Renal cortex interstitium (tissue), 11 donors: Measurements from ENCODE around the gene HSH2D. TPM values are rescaled to one million over a fixed set of nuclear protein-coding genes. Genes with fewer than 3 reads are reported as not detected.

Experiments used
- DNase-seq, 11 donors: peaks; one replicate each; pipeline ENCODE4 v3.0.0-alpha.2; 2013; ENCODE audit warnings: low read depth in 9 of 11, low spot score in 4 of 11; ENCODE audit errors: extremely low read depth in 1 of 11
- polyA plus RNA-seq, 3 donors: library from polyadenylated mRNA; unstranded; fragments of 120-200 nt; gene quantifications; one replicate each; pipeline ENCODE4 v1.2.1, GENCODE V29; 2013; ENCODE audit not compliant: insufficient read length in 3 of 3

HSH2D gene
- polyA plus RNA-seq, 3 donors, result 0.30 to 1.3 (median 0.51) TPM

DNA sequence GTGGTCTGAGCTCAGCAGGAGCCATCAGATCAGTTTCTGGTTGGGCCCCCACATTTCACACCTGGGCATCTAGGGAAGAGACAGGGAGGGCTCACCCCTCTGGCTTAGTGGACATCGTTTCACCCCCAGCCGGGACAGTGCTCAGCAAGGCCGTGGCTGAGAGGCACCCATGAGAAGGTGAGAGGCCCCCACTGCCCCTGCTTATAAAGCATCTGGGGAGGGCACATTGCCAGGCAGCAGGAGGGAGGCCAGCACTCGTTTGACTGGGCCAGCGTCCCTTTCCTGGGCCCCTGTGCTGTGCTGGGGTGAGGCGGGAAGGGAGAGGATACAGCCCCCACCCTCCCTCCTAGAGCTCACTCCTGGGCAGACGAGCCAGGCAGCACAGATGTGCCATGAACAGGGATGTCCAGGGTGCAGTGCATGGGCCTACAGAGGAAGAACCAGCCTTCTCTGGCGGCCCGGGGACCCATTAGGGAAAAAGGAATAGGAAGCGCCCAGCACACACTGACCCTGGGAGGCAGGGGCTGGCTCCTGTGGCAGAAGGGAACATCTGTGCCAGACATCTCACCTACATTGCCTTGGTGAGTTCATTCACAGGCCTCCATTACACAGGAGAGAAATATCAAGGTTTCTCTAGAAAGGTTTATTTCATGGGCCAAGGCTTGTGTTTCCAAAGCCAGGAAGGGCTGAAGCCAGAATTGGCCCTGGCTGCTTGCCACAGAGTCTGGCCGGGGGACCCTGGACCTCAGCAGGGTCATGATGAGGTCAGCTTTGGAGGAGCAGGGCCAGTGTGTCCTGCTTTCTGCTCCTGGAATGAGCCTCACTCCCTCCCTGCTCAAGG is 61.9 kb downstream of the HSH2D start:
- no peak for DNase-seq

DNA sequence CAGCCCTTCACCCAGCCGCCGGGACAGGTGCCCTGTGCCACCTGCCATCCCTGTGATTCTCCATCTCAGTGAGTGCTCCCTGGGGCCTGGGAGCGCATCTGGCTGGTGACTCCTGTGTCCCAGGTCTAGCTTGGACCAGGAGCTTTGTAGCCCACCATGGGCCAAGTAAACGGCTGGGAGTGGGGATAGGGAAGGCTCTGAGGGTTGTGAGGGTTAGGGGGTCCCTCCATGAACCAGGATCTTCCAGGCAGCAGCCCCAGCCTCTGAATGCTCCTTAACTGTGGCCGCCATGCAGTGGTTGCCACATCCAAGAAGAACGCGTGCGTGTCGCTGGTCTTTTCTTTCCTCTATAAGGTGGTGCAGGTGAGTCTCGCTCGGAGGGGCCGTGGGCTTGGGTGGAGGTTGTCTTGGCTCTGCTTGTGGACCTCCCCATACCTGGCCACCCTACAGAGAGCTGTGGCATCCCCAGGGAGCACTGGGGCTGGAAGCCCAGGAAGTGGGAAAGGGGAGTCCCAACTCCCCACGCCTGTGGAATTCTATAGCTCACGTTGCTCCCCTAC is 62.6 kb downstream of the HSH2D start:
- no peak for DNase-seq

DNA sequence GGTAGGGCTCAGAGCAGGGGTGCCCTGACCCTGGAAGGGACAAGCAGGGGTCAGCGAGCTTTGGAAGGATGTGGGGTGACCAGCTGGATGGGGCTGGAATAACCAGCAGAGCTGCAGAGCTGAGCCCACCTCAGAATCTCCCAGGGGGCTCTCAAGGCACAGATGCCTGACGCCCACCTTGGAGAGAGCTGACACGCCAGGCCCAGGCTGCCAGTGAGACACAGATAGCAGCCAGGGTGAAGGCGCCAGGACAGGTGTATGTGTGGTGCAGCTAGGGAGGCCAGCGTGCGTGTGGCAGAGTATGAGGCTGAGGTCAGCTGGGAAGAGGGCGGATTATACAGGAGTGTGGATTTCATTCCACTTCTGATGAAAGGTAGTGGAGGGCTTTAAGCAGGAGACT is 63.2 kb downstream of the HSH2D start:
- DNase-seq, result no peak

DNA sequence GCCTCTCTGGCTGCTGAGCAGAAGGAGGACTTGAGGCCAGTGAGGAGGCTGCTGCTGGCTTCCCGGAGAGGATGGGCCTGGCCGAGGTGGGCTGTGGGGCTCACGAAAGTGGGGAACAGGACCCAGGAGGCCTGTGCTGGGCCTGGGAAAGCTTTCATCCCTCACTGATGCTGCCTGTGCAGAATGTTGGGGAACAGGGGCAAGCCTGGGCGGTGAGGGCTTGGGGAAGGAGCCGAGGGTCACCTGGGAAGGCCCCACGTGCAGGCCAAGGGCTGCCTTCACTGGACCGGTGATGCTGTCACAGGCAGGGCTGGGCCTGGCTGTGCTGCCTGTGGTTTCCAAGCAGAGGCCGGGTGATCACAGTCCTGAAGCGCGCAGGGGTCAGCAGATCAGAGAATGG is 63.6 kb downstream of the HSH2D start:
- DNase-seq, result no peak

DNA sequence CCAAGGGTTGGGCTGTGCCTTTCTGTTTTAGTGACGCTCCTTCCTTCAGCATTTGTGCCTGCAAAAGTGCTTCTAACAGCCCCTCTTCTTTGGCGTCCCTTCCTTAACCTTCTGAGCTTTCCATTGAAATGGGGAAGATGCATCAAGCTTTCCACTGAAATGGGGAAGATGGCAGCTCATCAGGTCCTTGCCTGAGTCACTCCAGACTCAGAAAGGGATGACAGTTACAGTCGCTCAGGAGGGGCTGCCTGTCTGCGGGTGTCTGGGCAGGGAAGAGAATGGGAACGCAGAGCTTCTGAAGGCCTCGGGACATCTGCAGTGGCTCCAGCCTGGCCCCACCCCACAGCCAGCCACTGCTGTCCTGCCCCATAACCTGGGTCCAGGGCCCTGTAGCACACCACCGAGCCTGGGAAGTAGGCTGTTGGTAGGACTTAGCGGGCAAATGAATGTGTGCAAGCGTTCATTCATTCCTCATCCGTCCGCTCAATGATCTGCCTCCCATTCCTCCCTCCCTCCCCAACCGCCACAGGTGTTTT is 64.1 kb downstream of the HSH2D start:
- DNase-seq, result no peak

Other genes starting within 250 kb of the HSH2D start
- under 1 TPM in 2 of 3 donors, not detected in 1; 0.39 to 0.53 TPM for gene CYP4F2, start 245.6 kb upstream of the HSH2D start, polyA plus RNA-seq
- under 1 TPM; 0.17 to 0.86 (median 0.34) TPM for gene CYP4F11, start 209.2 kb upstream of the HSH2D start, polyA plus RNA-seq
- not detected for gene OR10H4, start 194.7 kb upstream of the HSH2D start, polyA plus RNA-seq
- 100 to 1,000 TPM; 525 to 623 (median 557) TPM for gene TPM4, start 67.2 kb upstream of the HSH2D start, polyA plus RNA-seq
- gene RAB8A, start 31.8 kb upstream of the HSH2D start, polyA plus RNA-seq, result 10 to 100 TPM; 70.7 to 96.3 (median 95.6) TPM
- not detected for gene CIB3, start 29.8 kb downstream of the HSH2D start, polyA plus RNA-seq
- gene FAM32A, start 41.7 kb downstream of the HSH2D start, polyA plus RNA-seq, result 100 to 1,000 TPM; 102 to 130 (median 127) TPM
- gene AP1M1, start 54.2 kb downstream of the HSH2D start, polyA plus RNA-seq, result 10 to 100 TPM; 54.3 to 70.2 (median 67.7) TPM
- 10 to 100 TPM; 21.7 to 37.8 (median 25.6) TPM for gene KLF2, start 181.1 kb downstream of the HSH2D start, polyA plus RNA-seq